ENCODE data around the gene ZFAND3.

GRCh38 chr6:38092465-38092864 lies 272.9 kb downstream of the ZFAND3 start:
- TF ChIP-seq, protein P1, sequence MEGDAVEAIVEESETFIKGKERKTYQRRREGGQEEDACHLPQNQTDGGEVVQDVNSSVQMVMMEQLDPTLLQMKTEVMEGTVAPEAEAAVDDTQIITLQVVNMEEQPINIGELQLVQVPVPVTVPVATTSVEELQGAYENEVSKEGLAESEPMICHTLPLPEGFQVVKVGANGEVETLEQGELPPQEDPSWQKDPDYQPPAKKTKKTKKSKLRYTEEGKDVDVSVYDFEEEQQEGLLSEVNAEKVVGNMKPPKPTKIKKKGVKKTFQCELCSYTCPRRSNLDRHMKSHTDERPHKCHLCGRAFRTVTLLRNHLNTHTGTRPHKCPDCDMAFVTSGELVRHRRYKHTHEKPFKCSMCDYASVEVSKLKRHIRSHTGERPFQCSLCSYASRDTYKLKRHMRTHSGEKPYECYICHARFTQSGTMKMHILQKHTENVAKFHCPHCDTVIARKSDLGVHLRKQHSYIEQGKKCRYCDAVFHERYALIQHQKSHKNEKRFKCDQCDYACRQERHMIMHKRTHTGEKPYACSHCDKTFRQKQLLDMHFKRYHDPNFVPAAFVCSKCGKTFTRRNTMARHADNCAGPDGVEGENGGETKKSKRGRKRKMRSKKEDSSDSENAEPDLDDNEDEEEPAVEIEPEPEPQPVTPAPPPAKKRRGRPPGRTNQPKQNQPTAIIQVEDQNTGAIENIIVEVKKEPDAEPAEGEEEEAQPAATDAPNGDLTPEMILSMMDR (optimal IDR thresholded peaks at IDR 0.05 in 1 of 3, IDR thresholded peaks at IDR 0.05 in 1 of 3, conservative IDR thresholded peaks at IDR 0.05 in 1 of 3; ENCODE audit: extremely low read depth in 1 of 3, insufficient read depth in 2 of 3, low read length in 3 of 3): no peak
- TF ChIP-seq EZH2 (IDR thresholded peaks at IDR 0.05; ENCODE audit: low read length): no peak

All from keratinocyte (primary cell).